ENCODE measurements around the gene NTMT1.
A peak's percentile ranks its signal among the peaks of the same experiment; 100 is the strongest.

The NTMT1 gene

DNA sequence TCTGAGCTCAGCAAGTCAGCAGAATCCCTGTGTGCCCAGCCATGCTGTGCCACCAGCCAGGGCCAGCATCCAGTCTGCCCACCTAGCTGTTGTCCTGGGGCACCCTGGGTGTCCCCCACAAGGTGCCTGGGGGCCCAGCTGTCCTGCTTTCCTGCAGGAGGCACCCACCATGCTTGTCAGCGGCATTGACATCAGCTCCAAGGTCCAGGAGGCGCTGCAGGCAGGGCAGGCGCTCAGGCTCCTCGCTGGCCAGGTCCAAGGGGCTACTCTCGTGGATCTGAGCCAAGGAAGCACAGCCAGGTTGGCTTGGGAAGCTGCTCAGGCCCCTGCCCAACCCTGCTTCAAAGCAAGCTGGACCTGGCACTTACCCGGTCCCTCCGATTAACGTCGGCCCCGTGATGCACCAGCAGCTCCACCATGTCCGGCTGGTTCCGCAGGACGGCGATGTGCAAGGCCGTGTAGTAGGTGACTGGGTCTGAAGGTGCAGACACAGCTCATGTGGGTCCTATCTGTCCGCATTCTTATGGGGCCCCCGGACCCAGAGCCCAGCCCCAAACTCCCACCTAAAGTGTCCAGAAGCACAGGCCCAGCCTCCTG, 13.2 kb downstream of the NTMT1 start:
- no peak overlapping the region for H2AFZ ChIP-seq (ENCODE audit: low read depth, low read length)
- peaks cover 13% of the 10 kb centered on the region for H3K4me1 ChIP-seq (ENCODE audit: low read length)
- no peak overlapping the region for H3K4me3 ChIP-seq (ENCODE audit: low read length)
- no peaks in the 10 kb centered on the region for H3K27me3 ChIP-seq (ENCODE audit: low read depth, low read length)
- H3K79me2 ChIP-seq (ENCODE audit: low read length): peaks cover 28% of the 10 kb centered on the region
- no peak overlapping the region for H3K27ac ChIP-seq (ENCODE audit: low read length)
- H3K9me3 ChIP-seq (ENCODE audit: insufficient read depth, low read length): no peaks in the 10 kb centered on the region
- peaks cover 13% of the 10 kb centered on the region; the same call in 1 of the 2 replicates for H4K20me1 ChIP-seq (ENCODE audit: insufficient read depth, low read length)
- H3K9ac ChIP-seq (ENCODE audit: low read length): no peak overlapping the region
- no peak overlapping the region for H3K4me2 ChIP-seq (ENCODE audit: low read length)
- TF ChIP-seq, protein P1, sequence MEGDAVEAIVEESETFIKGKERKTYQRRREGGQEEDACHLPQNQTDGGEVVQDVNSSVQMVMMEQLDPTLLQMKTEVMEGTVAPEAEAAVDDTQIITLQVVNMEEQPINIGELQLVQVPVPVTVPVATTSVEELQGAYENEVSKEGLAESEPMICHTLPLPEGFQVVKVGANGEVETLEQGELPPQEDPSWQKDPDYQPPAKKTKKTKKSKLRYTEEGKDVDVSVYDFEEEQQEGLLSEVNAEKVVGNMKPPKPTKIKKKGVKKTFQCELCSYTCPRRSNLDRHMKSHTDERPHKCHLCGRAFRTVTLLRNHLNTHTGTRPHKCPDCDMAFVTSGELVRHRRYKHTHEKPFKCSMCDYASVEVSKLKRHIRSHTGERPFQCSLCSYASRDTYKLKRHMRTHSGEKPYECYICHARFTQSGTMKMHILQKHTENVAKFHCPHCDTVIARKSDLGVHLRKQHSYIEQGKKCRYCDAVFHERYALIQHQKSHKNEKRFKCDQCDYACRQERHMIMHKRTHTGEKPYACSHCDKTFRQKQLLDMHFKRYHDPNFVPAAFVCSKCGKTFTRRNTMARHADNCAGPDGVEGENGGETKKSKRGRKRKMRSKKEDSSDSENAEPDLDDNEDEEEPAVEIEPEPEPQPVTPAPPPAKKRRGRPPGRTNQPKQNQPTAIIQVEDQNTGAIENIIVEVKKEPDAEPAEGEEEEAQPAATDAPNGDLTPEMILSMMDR (IDR thresholded peaks at IDR 0.05; ENCODE audit: low read depth, low read length): no peak
- TF ChIP-seq EZH2phosphoT487 (IDR thresholded peaks at IDR 0.05; ENCODE audit: low read depth): no peak
- H3K36me3 ChIP-seq (replicated peaks; ENCODE audit: low read depth, low read length): peaks cover 24% of the 10 kb centered on the region

DNA sequence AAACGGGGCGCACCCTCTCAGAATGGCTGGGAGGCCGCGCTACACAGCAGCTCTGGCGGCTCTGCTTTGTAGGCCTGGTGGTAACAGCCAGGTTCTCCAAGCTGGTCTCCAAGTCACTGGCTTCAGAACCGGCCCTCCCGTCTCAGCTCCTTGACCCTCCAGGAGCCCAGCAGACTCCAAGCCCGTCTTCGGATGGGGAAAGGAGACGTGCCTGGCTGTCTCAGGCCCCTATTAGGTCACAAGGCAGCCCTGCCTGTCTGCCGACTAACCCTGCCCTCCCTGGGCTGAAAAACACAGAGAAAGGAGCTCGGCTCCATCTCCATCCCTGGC, 13.8 kb downstream of the NTMT1 start:
- H3K27ac ChIP-seq (ENCODE audit: low read length): no peak overlapping the region
- H3K4me3 ChIP-seq (ENCODE audit: low read length): no peak overlapping the region
- peaks cover 21% of the 10 kb centered on the region for H3K36me3 ChIP-seq (replicated peaks; ENCODE audit: low read depth, low read length)
- no peaks in the 10 kb centered on the region for H3K9me3 ChIP-seq (ENCODE audit: insufficient read depth, low read length)
- H2AFZ ChIP-seq (ENCODE audit: low read depth, low read length): no peak overlapping the region
- H3K27me3 ChIP-seq (ENCODE audit: low read depth, low read length): no peaks in the 10 kb centered on the region
- no peak overlapping the region for H3K4me2 ChIP-seq (ENCODE audit: low read length)
- TF ChIP-seq EZH2phosphoT487 (IDR thresholded peaks at IDR 0.05; ENCODE audit: low read depth): no peak
- TF ChIP-seq, protein P1 (IDR thresholded peaks at IDR 0.05; ENCODE audit: low read depth, low read length): no peak
- H3K79me2 ChIP-seq (ENCODE audit: low read length): peaks cover 28% of the 10 kb centered on the region
- H4K20me1 ChIP-seq (ENCODE audit: insufficient read depth, low read length): peaks cover 10% of the 10 kb centered on the region; the same call in 1 of the 2 replicates
- H3K4me1 ChIP-seq (ENCODE audit: low read length): peaks cover 13% of the 10 kb centered on the region
- no peak overlapping the region for H3K9ac ChIP-seq (ENCODE audit: low read length)

DNA sequence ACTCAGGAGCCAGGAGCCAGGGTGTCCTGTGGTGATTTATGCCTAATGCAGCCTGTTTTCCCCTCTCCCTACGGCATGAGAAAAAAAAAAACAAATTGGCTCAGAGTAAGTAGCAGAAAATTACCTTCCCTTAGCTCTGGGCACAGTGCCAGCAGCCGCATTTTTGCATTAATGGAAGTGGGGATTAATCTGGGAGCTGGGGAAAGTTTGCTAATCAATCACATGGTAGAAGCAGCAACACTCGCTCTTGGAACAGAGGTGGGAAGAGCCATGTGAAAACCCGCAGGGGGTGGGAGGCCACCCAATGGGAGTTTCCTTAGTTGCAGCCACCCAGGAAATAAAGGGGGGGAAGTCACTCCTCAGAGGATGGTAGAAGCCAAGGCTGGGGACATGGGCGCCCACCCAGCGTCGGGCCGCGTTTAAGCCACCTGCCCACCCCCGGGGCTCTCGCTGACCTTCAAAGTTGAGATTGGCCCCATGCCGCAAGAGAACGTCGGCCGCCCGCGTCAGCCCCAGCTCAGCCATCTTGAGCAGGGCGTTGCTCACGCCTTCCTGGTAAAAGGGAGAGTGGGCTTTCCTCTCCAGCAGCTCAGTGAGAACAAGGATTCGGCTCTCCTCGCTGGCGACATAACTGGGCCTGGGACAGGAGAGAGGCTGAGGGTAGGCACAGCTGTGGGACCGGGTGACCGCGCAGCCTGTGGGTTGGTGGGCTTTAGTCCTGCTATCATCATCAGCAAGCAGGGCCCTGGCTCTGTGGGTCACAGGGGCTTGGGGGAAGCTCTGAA, 14.3 kb downstream of the NTMT1 start:
- 0 out of 2 replicates have a peak, but pooled peaks cover 5% of the 10 kb centered on the region for H4K20me1 ChIP-seq (ENCODE audit: insufficient read depth, low read length)
- peaks cover 16% of the 10 kb centered on the region for H3K36me3 ChIP-seq (replicated peaks; ENCODE audit: low read depth, low read length)
- H3K27me3 ChIP-seq (ENCODE audit: low read depth, low read length): no peaks in the 10 kb centered on the region
- H3K9me3 ChIP-seq (ENCODE audit: insufficient read depth, low read length): no peaks in the 10 kb centered on the region
- peaks cover 24% of the 10 kb centered on the region for H3K79me2 ChIP-seq (ENCODE audit: low read length)
- H3K27ac ChIP-seq (ENCODE audit: low read length): no peak overlapping the region
- H3K9ac ChIP-seq (ENCODE audit: low read length): no peak overlapping the region
- H2AFZ ChIP-seq (ENCODE audit: low read depth, low read length): no peak overlapping the region
- TF ChIP-seq, protein P1 (IDR thresholded peaks at IDR 0.05; ENCODE audit: low read depth, low read length): no peak
- TF ChIP-seq EZH2phosphoT487 (IDR thresholded peaks at IDR 0.05; ENCODE audit: low read depth): no peak
- H3K4me2 ChIP-seq (ENCODE audit: low read length): peak overlapping the region; percentile 98
- peaks cover 13% of the 10 kb centered on the region for H3K4me1 ChIP-seq (ENCODE audit: low read length)
- H3K4me3 ChIP-seq (ENCODE audit: low read length): peak overlapping the region; percentile 98
